Medulla oblongata (tissue), 1 donor: ENCODE results near the gene IQGAP2.

Experiments used
- DNase-seq: peaks from one replicate; pipeline ENCODE4 v3.0.0-alpha.2; 2015; ENCODE audit errors: extremely low spot score

IQGAP2 gene

DNA sequence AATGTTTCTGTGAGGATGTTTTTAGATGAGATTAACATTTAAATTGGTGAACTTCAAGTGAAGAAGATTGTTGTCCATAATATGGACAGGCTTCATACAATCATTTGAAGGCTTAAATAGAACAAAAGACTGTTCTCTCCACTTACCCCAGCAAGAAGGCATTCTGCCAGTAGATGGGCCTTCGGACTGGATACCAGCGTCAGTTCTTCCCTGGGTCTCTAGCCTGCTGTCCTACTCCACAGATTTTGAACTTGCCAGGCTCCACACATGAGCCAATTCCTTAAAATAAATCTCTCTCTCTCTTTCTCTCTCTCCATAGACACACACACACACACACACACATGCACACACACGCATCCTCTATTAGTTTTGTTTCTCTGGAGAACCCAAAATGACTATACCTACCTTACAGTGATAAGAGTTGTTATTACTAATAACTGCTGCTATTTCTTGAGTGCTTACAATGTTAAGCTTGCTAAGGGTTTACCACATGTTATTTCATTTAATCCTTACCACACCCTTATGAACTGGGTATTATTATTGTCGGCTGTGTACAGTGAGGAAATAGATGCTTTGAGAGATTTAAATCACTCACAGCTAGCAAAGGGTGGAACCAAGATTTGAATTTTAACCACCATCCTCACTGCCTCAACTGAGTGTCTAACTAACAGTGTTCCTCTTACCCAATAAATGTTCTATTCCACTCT, 19.8 kb upstream of the IQGAP2 start:
- DNase-seq: no peak

- no peak for DNase-seq
These were observed 18.9 kb upstream of the IQGAP2 start for GRCh38 chr5:76384189-76384588.

- DNase-seq: no peak
These were observed 18.4 kb upstream of the IQGAP2 start for GRCh38 chr5:76384705-76385104.

DNA sequence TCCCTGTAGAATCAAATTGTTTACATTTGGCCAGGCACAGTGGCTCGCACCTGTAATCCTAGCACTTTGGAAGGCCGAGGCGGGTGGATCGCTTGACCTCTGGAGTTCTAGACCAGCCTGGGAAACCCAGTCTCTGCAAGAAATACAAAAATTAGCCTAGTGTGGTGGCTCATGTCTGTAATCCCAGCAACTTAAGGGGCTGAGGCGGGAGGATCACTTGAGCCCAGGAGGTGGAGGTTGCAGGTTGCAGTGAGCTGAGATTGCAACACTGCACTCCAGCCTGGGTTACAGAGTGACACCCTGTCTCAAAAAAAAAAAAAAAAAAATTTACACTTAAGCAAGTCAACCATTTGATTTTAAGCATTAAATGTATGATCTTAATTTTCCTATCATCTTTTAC, 17.5 kb upstream of the IQGAP2 start:
- no peak for DNase-seq

DNA sequence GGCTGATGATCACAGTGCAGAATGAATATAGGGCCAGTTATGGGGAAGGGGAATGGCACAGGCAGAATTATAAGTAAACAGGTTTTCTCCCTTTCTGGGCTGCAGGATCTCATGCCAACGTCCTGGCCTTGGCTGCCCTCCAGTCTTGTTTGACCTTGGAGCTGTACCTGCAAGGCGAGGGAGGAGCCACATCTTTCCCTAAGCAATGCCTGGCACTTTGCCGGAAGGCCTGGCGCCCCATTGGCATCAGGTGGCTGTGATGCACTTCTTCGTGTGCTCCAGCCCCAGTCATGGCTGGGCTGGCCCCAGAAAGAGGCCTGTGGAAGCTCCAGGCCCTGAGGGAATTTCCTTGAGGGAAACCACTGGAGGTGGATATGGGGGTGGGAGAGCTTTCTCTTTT, 16.7 kb upstream of the IQGAP2 start:
- no peak for DNase-seq

DNA sequence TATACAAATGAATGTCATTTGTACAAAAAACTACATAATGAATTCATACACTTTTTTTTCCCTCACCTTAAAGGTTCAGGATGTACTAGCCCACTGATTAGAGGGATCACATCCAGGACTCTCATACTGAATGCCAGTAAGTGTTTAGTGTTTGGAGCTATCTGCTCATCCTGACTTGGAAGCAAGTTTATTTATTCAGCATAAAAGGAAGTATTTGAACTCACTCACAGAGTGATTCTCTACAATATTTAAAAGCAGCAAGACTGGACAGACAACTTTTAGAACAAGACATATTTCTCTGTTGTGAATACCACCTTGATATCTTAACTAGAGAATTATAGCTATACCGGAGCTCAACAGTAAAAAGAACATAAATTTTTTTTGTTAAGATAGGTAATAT, 14.8 kb upstream of the IQGAP2 start:
- DNase-seq: no peak

DNA sequence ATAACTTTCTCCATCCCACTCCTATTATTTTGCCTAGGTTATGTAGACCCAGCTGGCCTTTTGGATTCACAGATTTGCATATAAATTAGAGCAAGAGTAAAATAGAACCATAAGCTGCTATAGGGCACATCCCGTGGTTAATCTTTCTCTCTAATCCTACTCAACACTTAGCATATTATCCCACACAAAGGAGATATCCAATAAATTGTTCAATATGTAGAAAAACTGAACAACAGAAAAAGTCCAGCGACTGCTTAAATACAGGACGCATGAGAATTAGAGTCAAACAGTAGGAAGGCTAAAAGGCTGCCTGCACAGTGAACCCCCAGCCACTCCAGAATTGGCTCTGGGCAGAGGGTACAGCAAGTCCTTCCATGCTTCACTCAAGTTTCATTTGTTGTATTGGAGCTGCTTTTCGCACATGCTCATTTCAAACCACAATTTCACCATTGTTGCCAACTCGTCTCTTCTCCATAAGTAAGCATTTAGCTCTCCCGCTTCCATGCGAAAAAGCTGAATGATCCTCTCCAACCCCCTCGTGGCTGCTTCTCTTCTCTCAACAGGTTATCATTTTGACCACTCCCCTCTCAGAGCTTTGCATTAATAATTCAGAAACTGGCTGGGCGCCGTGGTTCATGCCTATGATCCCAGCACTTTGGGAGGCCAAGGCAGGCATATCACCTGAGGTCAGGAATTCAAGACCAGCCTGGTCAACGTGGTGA, 14.1 kb upstream of the IQGAP2 start:
- no peak for DNase-seq

DNA sequence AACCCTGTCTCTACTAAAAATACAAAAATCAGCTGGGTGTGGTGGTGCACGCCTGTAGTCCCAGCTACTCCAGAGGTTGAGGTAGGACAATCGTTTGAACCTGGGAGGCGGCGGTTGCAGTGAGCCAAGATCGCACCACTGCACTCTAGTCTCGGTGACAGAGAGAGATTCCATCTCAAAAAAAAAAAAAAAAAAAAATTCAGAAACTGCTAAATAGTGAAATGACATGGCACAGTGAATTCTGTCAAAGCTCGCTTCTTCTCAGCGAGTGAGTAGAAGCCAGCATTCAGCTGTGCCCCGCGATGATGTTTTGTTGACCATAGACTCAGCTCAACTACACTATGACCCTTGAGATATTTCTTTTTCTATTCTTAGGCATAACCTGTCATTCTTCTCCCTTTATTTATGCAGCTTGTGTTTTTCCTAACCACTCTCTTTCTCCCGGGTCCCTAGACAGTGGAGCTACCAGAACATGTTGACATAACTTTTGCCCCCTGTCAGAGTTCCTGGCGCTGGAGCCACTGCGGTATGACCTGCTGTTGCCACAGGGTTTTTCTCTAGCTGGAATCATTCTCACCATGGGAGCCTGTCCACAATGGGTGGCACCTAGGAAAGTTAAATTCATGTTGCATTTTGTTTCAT, 13.5 kb upstream of the IQGAP2 start:
- no peak for DNase-seq

DNA sequence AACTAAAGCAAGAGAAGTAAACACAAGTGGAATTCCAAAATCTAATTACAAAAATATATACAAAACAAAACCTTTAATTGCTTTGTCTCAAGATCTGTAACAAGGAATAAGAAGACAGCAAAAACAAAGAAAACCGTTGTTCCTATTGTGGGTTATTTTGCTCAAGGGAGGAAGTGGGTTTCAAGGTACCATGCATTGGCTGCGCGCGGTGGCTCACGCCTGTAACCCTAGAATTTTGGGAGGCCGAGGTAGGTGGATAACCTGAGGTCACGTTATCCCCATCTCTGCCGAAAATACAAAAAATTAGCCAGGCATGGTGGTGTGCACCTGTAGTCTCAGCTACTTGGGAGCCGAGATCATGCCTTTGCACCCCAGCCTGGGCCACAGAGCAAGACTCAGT, 12.1 kb upstream of the IQGAP2 start:
- no peak for DNase-seq

- no peak for DNase-seq
These were observed 9.9 kb upstream of the IQGAP2 start for GRCh38 chr5:76393035-76393680.

DNA sequence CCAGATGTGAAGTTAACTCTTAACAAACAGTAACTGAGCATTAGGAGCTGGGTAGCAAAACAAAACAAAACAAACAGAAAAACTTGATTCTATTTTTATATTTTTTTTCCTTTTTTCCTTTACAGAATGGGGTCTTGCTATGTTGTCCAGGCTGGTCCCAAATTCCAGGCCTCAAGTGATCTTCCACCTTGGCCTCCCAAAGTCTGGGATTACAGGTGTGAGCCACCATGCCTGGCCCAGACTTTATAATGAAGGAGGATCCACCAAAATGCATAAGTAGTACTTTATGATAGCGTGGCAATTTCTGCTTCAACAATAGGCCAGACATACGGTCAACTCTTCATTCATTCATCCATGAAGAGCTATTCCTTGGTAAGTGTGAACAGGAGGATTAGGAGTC, 5.9 kb upstream of the IQGAP2 start:
- no peak for DNase-seq

DNA sequence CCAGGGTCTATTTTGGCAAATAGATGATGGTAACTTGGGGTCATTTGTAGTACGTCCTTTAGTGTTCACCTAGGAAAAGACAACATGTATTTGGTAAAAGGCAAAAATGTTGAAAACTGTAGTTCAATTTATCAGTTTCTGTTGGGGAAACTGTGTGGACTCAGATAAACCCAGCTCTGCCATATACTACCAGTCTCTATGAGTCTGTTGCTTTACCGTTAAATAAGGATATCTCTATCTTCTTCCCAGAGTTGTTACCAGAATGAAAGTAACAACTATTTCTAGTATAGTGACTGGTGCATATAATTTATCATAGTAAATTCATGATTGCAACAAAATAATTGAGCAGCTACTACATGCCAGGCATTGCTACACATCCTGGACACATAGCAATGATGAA, 3.8 kb upstream of the IQGAP2 start:
- DNase-seq: no peak

GRCh38 chr5:76400466-76400865, 2.6 kb upstream of the IQGAP2 start:
- no peak for DNase-seq

DNA sequence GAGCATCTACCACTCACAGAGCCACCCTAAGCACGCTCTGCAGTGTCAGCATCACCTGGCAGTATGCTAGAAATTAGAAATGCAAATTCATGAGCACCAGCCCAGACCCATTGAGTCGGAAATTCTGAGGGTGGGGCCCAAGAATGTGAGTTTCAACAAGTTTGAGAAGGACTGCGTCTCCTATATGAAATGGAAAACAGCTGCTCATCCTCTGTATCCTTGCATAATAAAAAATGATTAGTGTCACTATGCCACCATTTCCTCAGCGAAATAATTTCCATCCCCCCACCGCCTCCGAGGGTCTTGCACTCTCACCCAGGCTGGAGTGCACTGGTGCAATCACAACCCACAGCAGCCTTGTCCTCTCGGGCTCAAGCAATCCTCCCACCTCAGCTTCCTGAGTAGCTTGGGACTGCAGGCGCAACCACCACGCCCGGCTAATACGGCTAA, 1.3 kb upstream of the IQGAP2 start:
- DNase-seq: no peak

DNA sequence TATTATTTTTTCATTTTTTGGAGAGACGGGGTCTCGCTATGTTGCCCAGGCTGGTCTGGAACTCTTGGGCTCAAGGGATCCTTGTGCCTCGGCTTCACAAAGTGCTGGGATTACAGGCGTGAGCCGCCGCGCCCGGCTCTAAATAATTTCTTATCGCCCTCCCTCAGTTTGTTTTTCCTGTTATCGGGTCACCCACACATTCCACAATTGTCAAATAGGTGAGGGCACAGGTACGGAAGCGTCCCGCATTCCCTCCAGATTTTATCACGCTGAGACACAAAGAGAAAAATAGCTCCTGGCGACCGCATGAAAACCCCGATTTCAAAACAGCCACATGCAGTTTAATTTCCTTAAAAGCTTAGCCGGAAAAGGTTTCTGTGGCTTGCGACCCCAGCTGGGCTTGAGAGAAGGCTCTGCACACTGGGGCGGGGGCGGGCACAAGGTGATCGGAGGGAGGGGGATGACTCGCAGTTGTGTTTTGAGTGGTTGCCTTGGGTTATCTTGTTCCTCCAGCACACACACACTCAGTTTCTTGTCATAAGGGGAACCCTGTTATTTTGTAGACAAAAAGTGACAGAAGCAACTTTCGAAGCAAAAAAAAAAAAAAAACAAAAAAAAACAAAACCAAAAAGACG, 717 bp upstream of the IQGAP2 start:
- peak; percentile 33 for DNase-seq

DNA sequence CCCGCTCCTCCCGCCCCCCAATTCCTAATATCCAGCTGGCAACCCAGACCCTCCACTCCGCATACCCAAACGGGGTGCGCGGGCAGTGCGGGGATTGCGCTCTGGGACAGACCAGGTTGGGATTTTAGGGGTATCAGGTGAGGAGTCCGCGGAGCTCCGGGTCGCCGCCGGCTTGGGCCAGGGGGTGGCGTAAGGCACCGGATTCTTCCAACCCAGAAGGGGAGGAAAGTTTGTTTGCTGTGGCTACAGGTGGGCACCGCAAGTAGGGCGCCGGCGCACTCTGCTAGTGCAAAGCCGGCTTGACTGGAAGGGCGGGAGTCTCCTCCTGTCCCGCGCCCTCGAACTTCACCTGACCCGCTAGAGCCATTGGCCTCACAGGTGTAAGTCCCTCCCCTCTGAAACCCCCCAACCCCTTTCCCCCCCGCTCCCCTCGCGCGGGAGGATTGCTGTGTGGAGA, 709 bp downstream of the IQGAP2 start:
- no peak for DNase-seq

DNA sequence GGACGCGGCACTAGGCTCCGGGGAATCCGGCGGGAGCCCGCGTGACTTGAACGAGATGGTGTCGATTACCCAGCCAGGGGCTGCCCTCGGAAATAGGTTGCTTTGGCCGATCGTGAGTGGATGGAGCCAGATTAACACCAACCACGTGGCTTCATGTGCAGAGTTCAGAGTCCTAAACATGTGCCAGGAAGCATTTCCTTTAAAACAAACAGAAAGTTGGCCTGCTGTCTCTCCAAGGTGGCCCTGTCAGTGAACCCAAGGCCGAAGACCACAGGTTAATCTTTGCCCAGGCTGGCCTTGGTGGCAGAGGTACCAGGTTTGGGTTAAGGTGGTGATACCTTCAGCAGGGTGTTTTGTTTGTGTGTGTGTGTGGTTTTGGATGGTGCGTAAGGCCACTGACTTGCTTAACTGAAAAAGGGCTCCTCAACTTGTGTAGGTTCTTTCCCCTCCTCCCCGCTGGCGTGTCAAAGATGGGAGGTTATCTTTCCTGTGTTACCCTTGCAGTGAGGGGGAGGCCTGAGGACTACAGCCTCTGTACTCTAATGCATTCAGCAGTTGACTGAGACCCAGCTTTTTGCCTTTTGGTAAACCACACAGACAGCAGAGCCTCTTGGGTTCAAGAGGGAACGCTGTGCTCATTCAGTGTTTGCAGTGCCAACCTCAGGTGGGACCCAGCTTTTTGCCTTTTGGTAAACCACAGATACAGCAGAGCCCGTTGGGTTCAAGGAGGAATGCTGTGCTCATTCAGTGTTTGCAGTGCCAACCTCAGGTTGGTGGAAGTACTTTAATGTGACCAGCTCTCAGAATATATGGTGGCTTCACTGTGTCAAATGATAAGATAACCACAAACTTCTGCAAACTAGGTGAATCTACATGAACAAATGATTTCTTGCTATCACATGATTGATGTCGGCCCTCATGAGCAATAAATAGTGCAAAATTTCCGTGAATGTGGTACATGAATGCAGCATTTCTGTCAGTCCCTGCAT, 1.4 kb downstream of the IQGAP2 start:
- no peak for DNase-seq

DNA sequence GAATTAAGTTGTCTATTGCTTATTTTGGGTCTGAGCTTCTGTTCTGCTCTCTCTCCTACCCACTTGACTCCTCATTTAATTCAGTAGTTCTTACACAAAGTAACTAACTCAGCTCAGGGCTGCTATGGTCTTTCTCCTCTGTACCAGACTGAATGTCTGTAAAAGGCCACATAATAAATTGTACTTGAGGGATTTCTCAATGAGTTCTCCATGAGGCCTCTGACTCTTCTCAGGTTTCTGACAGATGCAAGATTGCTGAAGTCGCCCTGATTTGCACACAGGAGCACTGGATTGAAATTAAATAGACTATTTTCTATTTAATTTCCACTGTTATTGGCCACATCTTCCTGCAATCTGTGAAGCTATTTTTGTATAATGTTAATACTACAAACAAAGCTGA, 2.9 kb downstream of the IQGAP2 start:
- no peak for DNase-seq

GRCh38 chr5:76406673-76407072, 3.6 kb downstream of the IQGAP2 start:
- no peak for DNase-seq

DNA sequence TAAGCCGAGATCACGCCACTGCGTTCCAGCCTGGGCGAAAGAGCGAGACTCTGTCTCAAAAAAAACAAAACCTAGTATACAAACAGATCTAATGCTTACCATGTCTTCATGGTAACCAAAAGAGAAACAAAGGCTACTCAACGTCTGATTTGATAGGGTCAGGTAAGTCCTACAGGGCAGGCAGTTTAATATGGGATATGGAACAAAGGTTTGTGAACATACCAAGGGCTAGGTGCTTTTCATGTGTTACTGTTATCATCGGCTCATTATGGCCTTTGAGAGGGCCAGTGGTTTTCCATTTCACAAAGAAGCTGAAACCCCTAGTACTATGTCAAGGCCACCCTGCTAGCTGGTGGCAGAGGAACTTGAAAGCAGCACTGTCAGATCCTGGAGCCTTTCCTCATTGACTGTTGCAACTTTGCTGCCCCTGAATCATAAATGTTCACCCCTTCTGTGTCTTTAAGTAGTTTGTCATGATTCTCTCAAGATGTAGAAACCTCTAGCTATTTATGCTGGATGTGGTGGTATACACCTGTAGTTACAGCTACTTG, 5.1 kb downstream of the IQGAP2 start:
- DNase-seq: no peak
